WTC11 (cell line): ENCODE data around the gene HEXD.

Experiments
- ATF2 ChIP-seq: sonication (generic); formaldehyde crosslinking; IDR thresholded peaks from 2 replicates; pipeline ENCODE4 v1.8.1; 2022; ENCODE audit warnings: low read depth, missing genetic modification reagents, borderline replicate concordance
- ATF6 ChIP-seq: sonication (generic); formaldehyde crosslinking; IDR thresholded peaks from 2 replicates; pipeline ENCODE4 v1.8.1; 2023; ENCODE audit warnings: mild to moderate bottlenecking, missing genetic modification reagents
- CREM ChIP-seq: sonication (generic); formaldehyde crosslinking; IDR thresholded peaks from 2 replicates; pipeline ENCODE4 v1.8.1; 2022; ENCODE audit warnings: mild to moderate bottlenecking, missing genetic modification reagents, moderate library complexity
- ELF4 ChIP-seq: sonication (generic); formaldehyde crosslinking; IDR thresholded peaks from 2 replicates; pipeline ENCODE4 v1.8.1; 2022; ENCODE audit warnings: low read depth, mild to moderate bottlenecking, moderate library complexity, missing genetic modification reagents
- ESRRA ChIP-seq: sonication (generic); formaldehyde crosslinking; IDR thresholded peaks from 2 replicates; pipeline ENCODE4 v1.8.1; 2022; ENCODE audit warnings: mild to moderate bottlenecking, missing genetic modification reagents, borderline replicate concordance
- ETV6 ChIP-seq: sonication (generic); formaldehyde crosslinking; IDR thresholded peaks from 2 replicates; pipeline ENCODE4 v1.8.1; 2022; ENCODE audit warnings: mild to moderate bottlenecking, missing genetic modification reagents
- FOXK1 ChIP-seq: sonication (generic); formaldehyde crosslinking; IDR thresholded peaks from 2 replicates; pipeline ENCODE4 v1.8.0; 2022; ENCODE audit warnings: mild to moderate bottlenecking, moderate library complexity, missing genetic modification reagents
- MXD4 ChIP-seq: fragments of 250-450 bp; sonication (Bioruptor Pico); IDR thresholded peaks from 2 replicates; pipeline ENCODE4 v1.8.0; 2021; ENCODE audit warnings: mild to moderate bottlenecking, moderate library complexity, borderline replicate concordance
- NFATC4 ChIP-seq: fragments of 250-450 bp; sonication (Bioruptor Pico); IDR thresholded peaks from 2 replicates; pipeline ENCODE4 v1.9.0; 2021; ENCODE audit warnings: mild to moderate bottlenecking
- NFE2L1 ChIP-seq: sonication (generic); formaldehyde crosslinking; IDR thresholded peaks from 2 replicates; pipeline ENCODE4 v1.8.1; 2023; ENCODE audit warnings: missing genetic modification reagents
- ZNF232 ChIP-seq: sonication (generic); formaldehyde crosslinking; IDR thresholded peaks from 2 replicates; pipeline ENCODE4 v1.8.0; 2022; ENCODE audit warnings: mild to moderate bottlenecking, missing genetic modification reagents
- TF ChIP-seq, protein P1 (sequence below): fragments of 200-600 bp; IDR thresholded peaks from 2 replicates; pipeline ENCODE4 v1.8.0; 2022; ENCODE audit warnings: antibody characterized with exemption
- TF ChIP-seq, protein P2 (sequence below): sonication (generic); formaldehyde crosslinking; IDR thresholded peaks from 2 replicates; pipeline ENCODE4 v1.8.1; 2023; ENCODE audit warnings: mild to moderate bottlenecking, missing genetic modification reagents, moderate library complexity
- TF ChIP-seq, protein P3 (sequence below): sonication (generic); formaldehyde crosslinking; conservative IDR thresholded peaks from 2 replicates; pipeline ENCODE4 v1.8.1; 2022; ENCODE audit warnings: mild to moderate bottlenecking, missing genetic modification reagents

GRCh38 chr17:82439829-82440365 lies 21.8 kb downstream of the HEXD start:
- TF ChIP-seq, protein P1, sequence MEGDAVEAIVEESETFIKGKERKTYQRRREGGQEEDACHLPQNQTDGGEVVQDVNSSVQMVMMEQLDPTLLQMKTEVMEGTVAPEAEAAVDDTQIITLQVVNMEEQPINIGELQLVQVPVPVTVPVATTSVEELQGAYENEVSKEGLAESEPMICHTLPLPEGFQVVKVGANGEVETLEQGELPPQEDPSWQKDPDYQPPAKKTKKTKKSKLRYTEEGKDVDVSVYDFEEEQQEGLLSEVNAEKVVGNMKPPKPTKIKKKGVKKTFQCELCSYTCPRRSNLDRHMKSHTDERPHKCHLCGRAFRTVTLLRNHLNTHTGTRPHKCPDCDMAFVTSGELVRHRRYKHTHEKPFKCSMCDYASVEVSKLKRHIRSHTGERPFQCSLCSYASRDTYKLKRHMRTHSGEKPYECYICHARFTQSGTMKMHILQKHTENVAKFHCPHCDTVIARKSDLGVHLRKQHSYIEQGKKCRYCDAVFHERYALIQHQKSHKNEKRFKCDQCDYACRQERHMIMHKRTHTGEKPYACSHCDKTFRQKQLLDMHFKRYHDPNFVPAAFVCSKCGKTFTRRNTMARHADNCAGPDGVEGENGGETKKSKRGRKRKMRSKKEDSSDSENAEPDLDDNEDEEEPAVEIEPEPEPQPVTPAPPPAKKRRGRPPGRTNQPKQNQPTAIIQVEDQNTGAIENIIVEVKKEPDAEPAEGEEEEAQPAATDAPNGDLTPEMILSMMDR = no peak
- TF ChIP-seq CREM (CRISPR knock-in tag) (no peak), ATF2 (no peak), ATF6 (CRISPR knock-in tag) (no peak), ZNF232 (CRISPR knock-in tag) (no peak), ESRRA (CRISPR knock-in tag) (no peak), NFATC4 (no peak), MXD4 (no peak), NFE2L1 (CRISPR knock-in tag) (no peak), ETV6 (CRISPR knock-in tag) (no peak), FOXK1 (CRISPR knock-in tag) (no peak), ELF4 (CRISPR knock-in tag) (no peak)
- TF ChIP-seq, protein P2, sequence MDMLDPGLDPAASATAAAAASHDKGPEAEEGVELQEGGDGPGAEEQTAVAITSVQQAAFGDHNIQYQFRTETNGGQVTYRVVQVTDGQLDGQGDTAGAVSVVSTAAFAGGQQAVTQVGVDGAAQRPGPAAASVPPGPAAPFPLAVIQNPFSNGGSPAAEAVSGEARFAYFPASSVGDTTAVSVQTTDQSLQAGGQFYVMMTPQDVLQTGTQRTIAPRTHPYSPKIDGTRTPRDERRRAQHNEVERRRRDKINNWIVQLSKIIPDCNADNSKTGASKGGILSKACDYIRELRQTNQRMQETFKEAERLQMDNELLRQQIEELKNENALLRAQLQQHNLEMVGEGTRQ = no peak
- TF ChIP-seq, protein P3, sequence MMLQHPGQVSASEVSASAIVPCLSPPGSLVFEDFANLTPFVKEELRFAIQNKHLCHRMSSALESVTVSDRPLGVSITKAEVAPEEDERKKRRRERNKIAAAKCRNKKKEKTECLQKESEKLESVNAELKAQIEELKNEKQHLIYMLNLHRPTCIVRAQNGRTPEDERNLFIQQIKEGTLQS = no peak
